Prostate gland (tissue), 2 donors: ENCODE results near the gene ZNF528. TPM values are rescaled to one million over a fixed set of nuclear protein-coding genes. Genes with fewer than 3 reads are reported as not detected.

Experiments
- DNase-seq: peaks from one replicate; pipeline ENCODE4 v3.0.0-alpha.2; 2019; ENCODE audit warnings: low spot score
- H3K27ac ChIP-seq, 2 donors: fragments of 200-600 bp; sonication (generic); 2 replicates each; pipeline ENCODE4 v1.5.1; 2017 to 2019
- H3K27me3 ChIP-seq: fragments of 200-600 bp; sonication (generic); replicated peaks from 2 replicates; pipeline ENCODE4 v1.5.1; 2019; ENCODE audit not compliant: insufficient read depth
- H3K36me3 ChIP-seq, 2 donors: fragments of 200-600 bp; sonication (generic); 1 replicate in 1 of 2; 2 replicates in 1 of 2; pipeline versions ENCODE4 v1.5.1 to v1.8.1; 2017 to 2019
- H3K4me1 ChIP-seq: fragments of 200-600 bp; sonication (generic); replicated peaks from 2 replicates; pipeline ENCODE4 v1.5.1; 2019
- H3K4me3 ChIP-seq, 2 donors: fragments of 200-600 bp; sonication (generic); 2 replicates each; pipeline ENCODE4 v1.5.1; 2017 to 2019
- H3K9me3 ChIP-seq: fragments of 200-600 bp; sonication (generic); 2 replicates; pipeline ENCODE4 v1.5.1; 2017
- POLR2A ChIP-seq: fragments of 450-650 bp; IDR thresholded peaks from one replicate; pipeline ENCODE4 v1.6.1; 2016; ENCODE audit warnings: antibody characterized with exemption, mild to moderate bottlenecking
- POLR2AphosphoS5 ChIP-seq: sonication (generic); formaldehyde crosslinking; IDR thresholded peaks from one replicate; pipeline ENCODE4 v1.6.1; 2017; ENCODE audit warnings: antibody characterized with exemption
- WGBS: methylation state at CpG from one replicate; pipeline ENCODE4 v1.1.5; 2018; 5-methylcytosine and 5-hydroxymethylcytosine counted together
- intact Hi-C: fragments of 100-400 bp; cut with DNase I; formaldehyde crosslinking; loops from one replicate; pipeline ENCODE4 v1.14.2; 2022
- total RNA-seq, 2 donors: library from RNA; depleted of rRNA; stranded (reverse); fragments of >200 nt; gene quantifications; one replicate each; pipeline ENCODE4 v1.1.0, GENCODE V29; 2016
- TF ChIP-seq, protein P1 (sequence below), 4 experiments: fragments of 200-600 bp in 2 of 4; fragments of 450-650 bp in 2 of 4; sonication (generic) in 2 of 4; IDR thresholded peaks; 1 replicate in 3 of 4; 2 replicates in 1 of 4; pipeline ENCODE4 v1.5.1; 2016 to 2019; ENCODE audit warnings: antibody characterized with exemption in 4 of 4, mild to moderate bottlenecking in 2 of 4, moderate library complexity in 2 of 4

The ZNF528 gene
- total RNA-seq, 2 donors from 2014 or later, result 19.5 to 45.3 TPM

DNA sequence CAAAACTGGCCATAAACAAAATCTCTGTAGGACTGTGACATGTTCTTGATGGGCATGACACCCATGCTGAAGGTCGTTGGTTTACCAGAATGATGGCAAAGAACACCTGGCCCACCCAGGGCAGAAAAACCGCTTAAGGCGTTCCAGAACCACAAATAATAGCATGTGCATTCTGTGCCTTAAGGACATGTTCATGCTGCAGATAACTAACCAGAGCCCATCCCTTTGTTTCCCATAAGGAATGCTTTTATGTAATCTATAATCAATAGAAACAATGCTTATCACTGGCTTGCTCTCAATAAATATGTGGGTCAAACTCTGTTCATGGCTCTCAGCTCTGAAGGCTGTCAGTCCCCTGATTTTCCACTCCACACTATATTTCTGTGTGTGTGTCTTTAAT, 44.5 kb downstream of the ZNF528 start:
- no peak for DNase-seq
- Histone ChIP-seq H3K27ac (no peak overlapping the region), H3K27me3 (no peaks in the 10 kb centered on the region), H3K4me3 (no peak overlapping the region), H3K9me3 (no peaks in the 10 kb centered on the region), H3K4me1 (no peaks in the 10 kb centered on the region), H3K36me3 (no peaks in the 10 kb centered on the region)
- TF ChIP-seq POLR2AphosphoS5 (no peak), POLR2A (no peak)
- TF ChIP-seq, protein P1, sequence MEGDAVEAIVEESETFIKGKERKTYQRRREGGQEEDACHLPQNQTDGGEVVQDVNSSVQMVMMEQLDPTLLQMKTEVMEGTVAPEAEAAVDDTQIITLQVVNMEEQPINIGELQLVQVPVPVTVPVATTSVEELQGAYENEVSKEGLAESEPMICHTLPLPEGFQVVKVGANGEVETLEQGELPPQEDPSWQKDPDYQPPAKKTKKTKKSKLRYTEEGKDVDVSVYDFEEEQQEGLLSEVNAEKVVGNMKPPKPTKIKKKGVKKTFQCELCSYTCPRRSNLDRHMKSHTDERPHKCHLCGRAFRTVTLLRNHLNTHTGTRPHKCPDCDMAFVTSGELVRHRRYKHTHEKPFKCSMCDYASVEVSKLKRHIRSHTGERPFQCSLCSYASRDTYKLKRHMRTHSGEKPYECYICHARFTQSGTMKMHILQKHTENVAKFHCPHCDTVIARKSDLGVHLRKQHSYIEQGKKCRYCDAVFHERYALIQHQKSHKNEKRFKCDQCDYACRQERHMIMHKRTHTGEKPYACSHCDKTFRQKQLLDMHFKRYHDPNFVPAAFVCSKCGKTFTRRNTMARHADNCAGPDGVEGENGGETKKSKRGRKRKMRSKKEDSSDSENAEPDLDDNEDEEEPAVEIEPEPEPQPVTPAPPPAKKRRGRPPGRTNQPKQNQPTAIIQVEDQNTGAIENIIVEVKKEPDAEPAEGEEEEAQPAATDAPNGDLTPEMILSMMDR (IDR thresholded peaks at IDR 0.05), result no peak
- intact Hi-C loops, result no loop called here
- WGBS, result 91% methylated on average over 3 of the region's 3 CpGs

DNA sequence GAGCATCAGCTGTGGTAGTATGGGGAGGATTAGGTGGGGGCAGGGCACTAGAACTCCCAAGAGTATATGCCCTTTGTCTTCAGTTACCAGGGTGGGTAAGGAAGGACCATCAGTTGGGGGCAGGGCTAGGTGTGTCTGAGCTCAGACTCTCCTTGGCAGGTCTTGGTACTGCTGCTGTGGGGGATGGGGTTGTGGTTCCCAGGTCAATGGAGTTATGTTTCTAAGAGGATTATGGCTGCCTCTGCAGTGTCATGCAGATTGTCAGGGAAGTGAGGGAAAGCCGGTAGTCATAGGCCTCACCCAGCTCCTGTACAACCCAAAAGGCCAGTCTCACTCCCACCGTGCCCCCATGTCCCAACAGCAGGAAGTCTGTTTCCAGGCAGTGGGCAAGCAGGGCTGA, 46.9 kb downstream of the ZNF528 start:
- Histone ChIP-seq H3K36me3 (no peaks in the 10 kb centered on the region), H3K27ac (no peak overlapping the region), H3K4me1 (no peaks in the 10 kb centered on the region), H3K4me3 (no peak overlapping the region), H3K9me3 (no peaks in the 10 kb centered on the region), H3K27me3 (no peaks in the 10 kb centered on the region)
- DNase-seq, result no peak
- WGBS, result 43% methylated on average over 2 of the region's 2 CpGs
- TF ChIP-seq POLR2AphosphoS5 (no peak), POLR2A (no peak)
- TF ChIP-seq, protein P1 (IDR thresholded peaks at IDR 0.05), result no peak
- intact Hi-C loops, result no loop called here

DNA sequence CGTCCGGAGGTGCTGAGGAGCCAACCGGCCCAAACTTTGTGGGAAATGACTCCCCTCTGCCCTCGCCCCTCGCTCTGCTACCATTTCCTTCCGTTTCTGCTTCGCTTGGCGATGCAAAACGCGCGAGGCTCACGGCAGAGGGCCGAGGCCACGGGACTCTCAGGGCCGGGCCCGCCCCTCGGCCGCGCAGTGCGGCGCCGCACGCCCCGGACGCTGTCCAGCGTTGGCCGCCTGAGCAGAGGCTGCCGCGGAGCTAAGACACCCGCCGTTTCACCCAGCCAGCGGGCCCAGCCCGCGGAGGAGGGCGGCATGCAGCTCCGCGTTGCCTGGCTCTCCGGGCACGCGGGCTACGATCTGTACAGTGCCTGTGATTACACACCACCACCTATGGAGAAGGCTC, 53.6 kb downstream of the ZNF528 start:
- intact Hi-C loops, result no loop called here
- no peaks in the 10 kb centered on the region for H3K9me3 ChIP-seq
- no peak for TF ChIP-seq POLR2A
- TF ChIP-seq, protein P1 (IDR thresholded peaks at IDR 0.05), result no peak
- no peaks in the 10 kb centered on the region for H3K27me3 ChIP-seq
- H3K27ac ChIP-seq, result no peak overlapping the region
- 53% methylated on average over 41 of the region's 41 CpGs for WGBS
- H3K4me3 ChIP-seq, result no peak overlapping the region
- H3K4me1 ChIP-seq, result no peaks in the 10 kb centered on the region
- H3K36me3 ChIP-seq, result no peaks in the 10 kb centered on the region
- no peak for DNase-seq

DNA sequence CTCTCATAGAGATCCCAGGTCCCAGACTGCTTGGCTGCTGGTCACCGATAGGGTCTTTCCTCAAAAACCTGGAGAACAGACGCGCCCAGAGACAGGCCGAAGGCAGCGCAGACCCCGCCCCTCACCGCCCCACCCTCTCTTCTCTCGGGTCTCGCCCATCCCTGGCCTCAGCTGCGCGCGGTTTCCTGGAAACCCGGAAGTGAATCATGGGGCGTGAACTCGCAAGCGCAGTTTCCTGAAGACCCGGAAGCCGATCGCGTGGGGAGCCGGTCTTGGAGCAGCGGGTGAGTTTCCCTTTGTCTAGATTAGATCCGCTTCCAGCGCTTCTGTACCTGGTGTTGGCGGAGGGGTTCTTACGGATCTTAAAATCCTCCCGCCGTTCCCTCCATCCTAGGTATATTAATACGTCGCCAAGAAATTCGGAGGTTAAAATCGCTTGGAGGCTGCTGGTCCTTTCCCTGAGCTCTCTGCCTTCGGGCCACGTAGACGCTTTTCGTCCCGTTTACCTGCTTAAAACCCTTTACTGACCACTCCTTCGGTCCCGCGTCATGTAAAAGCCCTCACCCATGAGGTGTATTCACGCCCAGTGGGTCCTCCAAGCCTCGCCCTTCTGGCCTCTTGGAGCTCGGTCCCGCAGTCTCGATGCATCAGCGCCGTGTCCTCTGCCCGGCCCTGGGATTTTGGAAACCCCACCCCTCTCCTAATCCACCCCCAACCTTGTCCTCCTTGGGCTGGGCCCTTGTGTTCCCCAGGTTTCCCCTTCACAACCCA, 55.9 kb downstream of the ZNF528 start, which contains the start of gene ZNF578:
Gene ZNF578 (plus strand): TSS at position 230 of the 771 bp plus-strand sequence. CDS start 48,293 bp downstream, outside the sequence.
- Histone ChIP-seq H3K9me3 (no peaks in the 10 kb centered on the region), H3K27me3 (no peaks in the 10 kb centered on the region), H3K4me3 (peak within 1 kb of the TSS; percentile 35 to 38), H3K4me1 (no peaks in the 10 kb centered on the region), H3K36me3 (peaks cover 8 to 12% of the 10 kb centered on the region in 2 donors), H3K27ac (no peak within 1 kb of the TSS)
- TF ChIP-seq POLR2AphosphoS5 (peak; percentile 39), POLR2A (no peak)
- TF ChIP-seq, protein P1 (IDR thresholded peaks at IDR 0.05), result no peak
- WGBS, result 1% methylated on average over 47 of the region's 48 CpGs
- peak; percentile 23 for DNase-seq
- intact Hi-C loops, result no loop called here
